K562 (cell line): Measurements from ENCODE around the gene E2F3. TPM values are rescaled to one million over a fixed set of nuclear protein-coding genes. Genes with fewer than 3 reads are reported as not detected.
A peak's percentile ranks its signal among the peaks of the same experiment; 100 is the strongest.

Source experiments
- CREB3L1 ChIP-seq: fragments of 450-650 bp; IDR thresholded peaks from 2 replicates; pipeline ENCODE4 v1.6.1; 2014; ENCODE audit warnings: low read depth, mild to moderate bottlenecking, moderate library complexity, borderline replicate concordance
- ELK3 ChIP-seq: fragments of 450-650 bp; formaldehyde crosslinking; IDR thresholded peaks from 2 replicates; pipeline ENCODE4 v1.4.0; 2020; ENCODE audit warnings: mild to moderate bottlenecking
- NCOR1 ChIP-seq: fragments of 450-650 bp; IDR thresholded peaks from 2 replicates; pipeline ENCODE4 v1.6.1; 2016; ENCODE audit warnings: mild to moderate bottlenecking, moderate library complexity
- NFE2L1 ChIP-seq: fragments of 450-650 bp; IDR thresholded peaks from 2 replicates; pipeline ENCODE4 v1.6.1; 2016; ENCODE audit warnings: missing genetic modification characterization, low read depth, mild to moderate bottlenecking, missing compliant biosample characterization, moderate library complexity, borderline replicate concordance
- RBM22 ChIP-seq: fragments of 200-400 bp; formaldehyde crosslinking; IDR thresholded peaks from 2 replicates; pipeline ENCODE4 v1.6.1; 2018; ENCODE audit warnings: low read length, low read depth; ENCODE audit not compliant: poor library complexity, severe bottlenecking
- SIRT6 ChIP-seq: IDR thresholded peaks from one replicate; pipeline ENCODE4 v1.6.1; 2012; ENCODE audit warnings: low read depth, mild to moderate bottlenecking, control low read depth, inconsistent platforms, low read length, moderate library complexity
- SMC3 ChIP-seq: conservative IDR thresholded peaks from 2 replicates; pipeline ENCODE4 v1.6.1; 2011; ENCODE audit warnings: low read depth, low read length, improper control_type of control experiment; ENCODE audit not compliant: insufficient read depth
- SP2 ChIP-seq: IDR thresholded peaks from 2 replicates; pipeline ENCODE4 v1.6.1; 2011; ENCODE audit warnings: mild to moderate bottlenecking, low read depth, low read length, moderate library complexity; ENCODE audit not compliant: poor library complexity, severe bottlenecking; ENCODE audit errors: extremely low read depth
- SREBF1 ChIP-seq: fragments of 150-350 bp; IDR thresholded peaks from 2 replicates; pipeline ENCODE4 v1.6.1; 2014; ENCODE audit warnings: antibody characterized with exemption, low read depth, low read length, borderline replicate concordance
- SRSF1 ChIP-seq: fragments of 200-400 bp; formaldehyde crosslinking; IDR thresholded peaks from 2 replicates; pipeline ENCODE4 v1.6.1; 2017; ENCODE audit warnings: mild to moderate bottlenecking, low read depth, low read length, moderate library complexity
- THAP12 ChIP-seq: fragments of 250-450 bp; sonication (Bioruptor Pico); IDR thresholded peaks from 2 replicates; pipeline ENCODE4 v1.9.0; 2021; ENCODE audit warnings: mild to moderate bottlenecking, inconsistent platforms
- TRIM25 ChIP-seq: fragments of 450-650 bp; IDR thresholded peaks from 2 replicates; pipeline ENCODE4 v1.7.0; 2016; ENCODE audit warnings: borderline replicate concordance
- ZFPM2 ChIP-seq: fragments of 250-450 bp; sonication (Bioruptor Pico); IDR thresholded peaks from 2 replicates; pipeline ENCODE4 v1.5.1; 2022; ENCODE audit warnings: mild to moderate bottlenecking
- ZNF639 ChIP-seq, 2 experiments: fragments of 200-800 bp in 1 of 2; sonication (Bioruptor generic) in 1 of 2; sonication (generic) in 1 of 2; formaldehyde crosslinking in 1 of 2; IDR thresholded peaks in 1 of 2; conservative IDR thresholded peaks in 1 of 2; 2 replicates each; pipeline versions ENCODE4 v1.5.0 to v1.6.1; 2016 to 2020; ENCODE audit warnings: missing compliant biosample characterization in 1 of 2, missing genetic modification characterization in 1 of 2, missing genetic modification reagents in 1 of 2
- polyA plus RNA-seq, 8 experiments: library from polyadenylated mRNA; depleted of rRNA in 4 of 8; stranded (reverse) in 5 of 8; unstranded in 3 of 8; fragments of >200 nt; fragmentation: Nextera tagmentation in 2 of 8; fragmentation: Illumina TruSeq in 1 of 8; extraction: Ambion mirVana in 2 of 8; extraction: Trizol in 1 of 8; gene quantifications; 2 replicates each; pipeline versions ENCODE4 v1.2.1 to v1.2.3, GENCODE V29; 2011 to 2014; ENCODE audit warnings: inconsistent platforms in 1 of 8, missing spikeins in 1 of 8
- total RNA-seq, 7 experiments: library from RNA; depleted of rRNA in 6 of 7; stranded (reverse); fragments of >200 nt in 6 of 7; fragmentation: Illumina TruSeq in 2 of 7; extraction: Trizol in 2 of 7; gene quantifications; 2 replicates each; pipeline versions ENCODE4 v1.2.1 to v1.2.3, GENCODE V29; 2011 to 2021; ENCODE audit warnings: low replicate concordance in 1 of 7

E2F3 gene
- total and polyA plus RNA-seq, 9 of the 15 experiments (the other 6 are each of a cell fraction or from before 2014, with no cell fraction given), result 11.1 to 44.7 (median 27.2) TPM

GRCh38 chr6:20401205-20402091 lies at the start of gene E2F3 (continued):
- TF ChIP-seq SIRT6 (no peak), SMC3 (no peak), ELK3 (CRISPR knock-in tag) (no peak), SREBF1 (peak; percentile 55; the same call in 1 of the 2 replicates), ZNF639 (CRISPR knock-in tag; conservative IDR thresholded peaks at IDR 0.05 in 1 of 2, IDR thresholded peaks at IDR 0.05 in 1 of 2) (0 out of 4 replicates have a peak, but pooled peaks of 1 of the 2 experiments have one; percentile 61), TRIM25 (no peak), NCOR1 (peak; percentile 71), SRSF1 (peak; percentile 83; the same call in 1 of the 2 replicates), RBM22 (no peak), NFE2L1 (no peak), CREB3L1 (peak; percentile 32; the same call in 1 of the 2 replicates), ZFPM2 (no peak), SP2 (peak; percentile 69), THAP12 (peak; percentile 69; the same call in 1 of the 2 replicates)
